CD14-positive monocyte (primary cell): Measurements from ENCODE around the gene IL22. TPM values are rescaled to one million over a fixed set of nuclear protein-coding genes. Genes with fewer than 3 reads are reported as not detected.
A peak's percentile ranks its signal among the peaks of the same experiment; 100 is the strongest.

ENCODE experiments used
- DNase-seq, 3 donors: peaks; one replicate each; pipeline ENCODE4 v3.0.0-alpha.2; 2011 to 2022
- H2AFZ ChIP-seq: 2 replicates; pipeline ENCODE4 v1.6.0; 2012; ENCODE audit warnings: mild to moderate bottlenecking, low read depth, low read length, inconsistent platforms; ENCODE audit not compliant: insufficient read depth, poor library complexity, severe bottlenecking
- H3K27ac ChIP-seq, 2 donors: 1 replicate in 1 of 2; 2 replicates in 1 of 2; pipeline ENCODE4 v1.5.1; 2012 to 2013; ENCODE audit warnings: low read length in 2 of 2, control low read depth in 1 of 2, inconsistent platforms in 1 of 2, low read depth in 1 of 2, mild to moderate bottlenecking in 1 of 2
- H3K27me3 ChIP-seq, 2 donors: one replicate each; pipeline versions ENCODE4 v1.6.0 to v1.6.1; 2011 to 2013; ENCODE audit warnings: low read length in 2 of 2; ENCODE audit not compliant: control insufficient read depth in 2 of 2, insufficient read depth in 2 of 2
- H3K36me3 ChIP-seq, 2 donors: replicated peaks in 1 of 2; 1 replicate in 1 of 2; 2 replicates in 1 of 2; pipeline versions ENCODE4 v1.5.1 to v1.6.1; 2012 to 2013; ENCODE audit warnings: low read length in 2 of 2, control low read depth in 1 of 2, inconsistent platforms in 1 of 2, mild to moderate bottlenecking in 1 of 2; ENCODE audit not compliant: insufficient read depth in 2 of 2, control insufficient read depth in 1 of 2
- H3K4me1 ChIP-seq, 2 donors: 1 replicate in 1 of 2; 2 replicates in 1 of 2; pipeline versions ENCODE4 v1.5.1 to v1.6.1; 2012 to 2013; ENCODE audit warnings: low read length in 2 of 2, control low read depth in 1 of 2, inconsistent platforms in 1 of 2, mild to moderate bottlenecking in 1 of 2, moderate library complexity in 1 of 2; ENCODE audit not compliant: insufficient read depth in 2 of 2, control insufficient read depth in 1 of 2
- H3K4me2 ChIP-seq: replicated peaks from 2 replicates; pipeline ENCODE3; 2012; ENCODE audit warnings: low read length, moderate library complexity, mild to moderate bottlenecking; ENCODE audit not compliant: poor library complexity, severe bottlenecking; ENCODE audit errors: extremely low read depth
- H3K4me3 ChIP-seq, 3 experiments: fragments of 200-600 bp in 1 of 3; sonication (generic) in 1 of 3; replicated peaks in 1 of 3; 1 replicate in 2 of 3; 2 replicates in 1 of 3; pipeline ENCODE4 v1.5.1; 2011 to 2013; ENCODE audit warnings: low read length in 3 of 3, mild to moderate bottlenecking in 3 of 3, control low read depth in 2 of 3, low read depth in 2 of 3, inconsistent platforms in 1 of 3, moderate library complexity in 1 of 3
- H3K79me2 ChIP-seq: 2 replicates; pipeline ENCODE4 v1.6.0; 2012; ENCODE audit warnings: mild to moderate bottlenecking, control low read depth, inconsistent platforms, low read length, moderate library complexity; ENCODE audit not compliant: insufficient read depth
- H3K9ac ChIP-seq: 2 replicates; pipeline ENCODE4 v1.6.0; 2017; ENCODE audit warnings: low read length, mild to moderate bottlenecking; ENCODE audit not compliant: insufficient read depth, poor library complexity, severe bottlenecking
- H3K9me3 ChIP-seq, 2 donors: replicated peaks in 1 of 2; 1 replicate in 1 of 2; 2 replicates in 1 of 2; pipeline versions ENCODE4 v1.5.1 to v1.6.1; 2012 to 2013; ENCODE audit warnings: low read length in 2 of 2, control low read depth in 1 of 2; ENCODE audit not compliant: control insufficient read depth in 1 of 2, insufficient read depth in 1 of 2
- H4K20me1 ChIP-seq: 2 replicates; pipeline ENCODE4 v1.6.0; 2012; ENCODE audit warnings: mild to moderate bottlenecking, low read length, control low read depth, moderate library complexity; ENCODE audit not compliant: insufficient read depth
- H3K27ac Mint-ChIP-seq, 7 donors: one replicate each; pipeline ENCODE4 v1.8.0; 2020; ENCODE audit warnings: mild to moderate bottlenecking in 7 of 7, mixed read lengths in 7 of 7, moderate library complexity in 6 of 7, inconsistent platforms in 2 of 7
- H3K27me3 Mint-ChIP-seq, 3 donors: one replicate each; pipeline ENCODE4 v1.8.0; 2021 to 2022; ENCODE audit warnings: low read depth in 3 of 3, mild to moderate bottlenecking in 3 of 3, mixed read lengths in 3 of 3, moderate library complexity in 3 of 3, inconsistent platforms in 1 of 3
- H3K36me3 Mint-ChIP-seq, 2 donors: one replicate each; pipeline ENCODE4 v1.8.0; 2020; ENCODE audit warnings: mixed read lengths in 2 of 2, inconsistent platforms in 1 of 2, mild to moderate bottlenecking in 1 of 2
- H3K4me1 Mint-ChIP-seq: one replicate; pipeline ENCODE4 v1.8.0; 2020; ENCODE audit warnings: mild to moderate bottlenecking, mixed read lengths
- H3K4me3 Mint-ChIP-seq, 2 donors: one replicate each; pipeline ENCODE4 v1.8.0; 2020; ENCODE audit warnings: mild to moderate bottlenecking in 2 of 2, mixed read lengths in 2 of 2, moderate library complexity in 1 of 2
- H3K9me3 Mint-ChIP-seq, 7 donors: one replicate each; pipeline ENCODE4 v1.8.0; 2020 to 2022; ENCODE audit warnings: mixed read lengths in 7 of 7, mild to moderate bottlenecking in 6 of 7, moderate library complexity in 6 of 7, inconsistent platforms in 2 of 7
- CTCF ChIP-seq: fragments of 200-600 bp; IDR thresholded peaks from one replicate; pipeline ENCODE4 v1.8.0; 2022; ENCODE audit warnings: antibody characterized with exemption, mild to moderate bottlenecking
- WGBS: methylation state at CpG from one replicate; pipeline ENCODE4 v1.1.5; 2013; ENCODE audit warnings: missing lambda C conversion rate; ENCODE audit not compliant: insufficient coverage; 5-methylcytosine and 5-hydroxymethylcytosine counted together
- intact Hi-C, 2 donors: fragments of 100-400 bp; cut with micrococcal nuclease; formaldehyde crosslinking; loops; one replicate each; pipeline versions ENCODE4 v1.15.0 to v1.15.1; 2023
- polyA plus RNA-seq, 3 donors: library from polyadenylated mRNA; depleted of rRNA in 1 of 3; unstranded in 2 of 3; stranded (reverse) in 1 of 3; fragments of 300-500 nt in 2 of 3; fragments of >200 nt in 1 of 3; fragmentation: Illumina TruSeq in 2 of 3; gene quantifications; 1 replicate in 2 of 3; 2 replicates in 1 of 3; pipeline ENCODE4 v1.2.3, GENCODE V29; 2012 to 2021

IL22 gene
- polyA plus RNA-seq, 3 donors = not detected

- no peaks in the 10 kb centered on the region for H3K36me3 ChIP-seq
- Mint-ChIP-seq H3K27me3 (peaks cover 0 to 1% (median 0%) of the 10 kb centered on the region in 3 donors), H3K9me3 (no peaks in the 10 kb centered on the region), H3K4me1 (peaks cover 9% of the 10 kb centered on the region), H3K36me3 (no peaks in the 10 kb centered on the region), H3K27ac (no peak overlapping the region), H3K4me3 (no peak overlapping the region)
- 90% methylated on average over 2 of the region's 6 CpGs for WGBS
- H3K27me3 ChIP-seq = no peaks in the 10 kb centered on the region
- TF ChIP-seq CTCF = no peak
- no peak for DNase-seq
- H3K4me2 ChIP-seq = no peak overlapping the region
- no peak overlapping the region for H3K4me3 ChIP-seq
- peak overlapping the region; percentile 18 for H2AFZ ChIP-seq
- no peaks in the 10 kb centered on the region for H3K9me3 ChIP-seq
- no peaks in the 10 kb centered on the region for H3K79me2 ChIP-seq
- no peak overlapping the region for H3K9ac ChIP-seq
- intact Hi-C loops = no loop called here
- no peaks in the 10 kb centered on the region for H4K20me1 ChIP-seq
- H3K4me1 ChIP-seq = peaks cover 3 to 9% of the 10 kb centered on the region in 2 donors
- H3K27ac ChIP-seq = no peak overlapping the region
Measured at GRCh38 chr12:68245180-68246021, 8.0 kb downstream of the IL22 start.

- H3K4me1 ChIP-seq = peaks cover 3 to 9% of the 10 kb centered on the region in 2 donors
- peaks cover 0 to 1% (median 0%) of the 10 kb centered on the region in 3 donors for H3K27me3 Mint-ChIP-seq
- intact Hi-C loops = no loop called here
- no peaks in the 10 kb centered on the region for H3K27me3 ChIP-seq
- H3K36me3 Mint-ChIP-seq = no peaks in the 10 kb centered on the region
- H3K4me2 ChIP-seq = no peak overlapping the region
- no peaks in the 10 kb centered on the region for H3K9me3 Mint-ChIP-seq
- no peak overlapping the region for H3K4me3 ChIP-seq
- TF ChIP-seq CTCF = no peak
- DNase-seq = no peak
- peaks cover 9% of the 10 kb centered on the region for H3K4me1 Mint-ChIP-seq
- H3K79me2 ChIP-seq = no peaks in the 10 kb centered on the region
- H2AFZ ChIP-seq = no peak overlapping the region
- no peak overlapping the region for H3K4me3 Mint-ChIP-seq
- H3K9me3 ChIP-seq = no peaks in the 10 kb centered on the region
- H4K20me1 ChIP-seq = no peaks in the 10 kb centered on the region
- H3K27ac ChIP-seq = no peak overlapping the region
- no peaks in the 10 kb centered on the region for H3K36me3 ChIP-seq
- H3K9ac ChIP-seq = no peak overlapping the region
- no peak overlapping the region for H3K27ac Mint-ChIP-seq
Measured at GRCh38 chr12:68242777-68243176, 10.6 kb downstream of the IL22 start.
